ENCODE data around the gene SPAG8. TPM values are rescaled to one million over a fixed set of nuclear protein-coding genes. Genes with fewer than 3 reads are reported as not detected.
A peak's percentile ranks its signal among the peaks of the same experiment; 100 is the strongest.

SPAG8 gene
- total and polyA plus RNA-seq, 10 of the 15 experiments (the other 5 are each of a cell fraction or from before 2014, with no cell fraction given), result 0.40 to 1.1 (median 0.72) TPM

DNA sequence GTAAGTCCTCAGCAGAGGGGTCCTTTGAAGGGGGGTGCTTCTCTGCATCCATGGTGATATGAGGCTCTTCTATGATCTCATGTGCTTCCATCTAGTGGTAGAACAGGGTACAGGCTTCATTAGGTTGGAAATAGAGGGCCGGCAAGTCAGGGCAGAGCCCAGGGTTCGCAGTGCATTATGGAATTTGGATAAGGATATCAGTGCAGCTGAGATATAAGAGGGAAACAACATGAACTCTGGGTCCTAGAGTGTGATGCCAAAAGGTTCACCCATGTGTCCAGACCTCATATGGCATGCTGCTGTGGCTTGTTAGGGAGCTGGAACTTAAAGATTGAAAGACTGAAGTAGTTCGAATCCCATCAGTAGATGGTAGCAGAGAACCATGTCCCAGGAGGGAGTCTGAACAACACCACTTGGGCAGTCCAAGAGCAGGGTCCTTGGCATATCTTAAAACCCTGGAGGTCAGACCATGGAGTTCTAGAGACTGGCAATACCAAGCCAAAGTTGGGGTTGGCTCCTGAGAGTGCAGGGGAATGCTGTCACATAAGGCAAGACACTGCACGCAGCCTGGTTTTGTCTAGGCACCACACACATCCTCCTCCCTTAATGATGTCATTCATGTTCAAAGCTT is 14.1 kb upstream of the SPAG8 start (continued):
- TF ChIP-seq GATAD2B (conservative IDR thresholded peaks at IDR 0.05; ENCODE audit: low read depth) (no peak), SMC3 (IDR thresholded peaks at IDR 0.05; ENCODE audit: borderline replicate concordance, low read length) (peak; percentile 56), ZZZ3 (IDR thresholded peaks at IDR 0.05; ENCODE audit: control insufficient read depth, insufficient read length, low read depth) (no peak), NR2F1 (conservative IDR thresholded peaks at IDR 0.05) (no peak), ZNF207 (IDR thresholded peaks at IDR 0.05; ENCODE audit: borderline replicate concordance) (peak; percentile 26; the same call in 1 of the 2 replicates), CREM (IDR thresholded peaks at IDR 0.05; ENCODE audit: low read depth) (no peak), CBFB (IDR thresholded peaks at IDR 0.05; ENCODE audit: low read depth) (no peak), SUZ12 (IDR thresholded peaks at IDR 0.05; ENCODE audit: unreplicated experiment) (no peak), CTCF (IDR thresholded peaks at IDR 0.05 in 2 of 3, conservative IDR thresholded peaks at IDR 0.05 in 1 of 3; ENCODE audit: control insufficient read depth in 2 of 3, extremely low read depth in 1 of 3, insufficient read depth in 1 of 3, low read depth in 3 of 3, low read length in 3 of 3) (peak; percentile 72 to 90 (median 81))
- TF ChIP-seq, protein P1, sequence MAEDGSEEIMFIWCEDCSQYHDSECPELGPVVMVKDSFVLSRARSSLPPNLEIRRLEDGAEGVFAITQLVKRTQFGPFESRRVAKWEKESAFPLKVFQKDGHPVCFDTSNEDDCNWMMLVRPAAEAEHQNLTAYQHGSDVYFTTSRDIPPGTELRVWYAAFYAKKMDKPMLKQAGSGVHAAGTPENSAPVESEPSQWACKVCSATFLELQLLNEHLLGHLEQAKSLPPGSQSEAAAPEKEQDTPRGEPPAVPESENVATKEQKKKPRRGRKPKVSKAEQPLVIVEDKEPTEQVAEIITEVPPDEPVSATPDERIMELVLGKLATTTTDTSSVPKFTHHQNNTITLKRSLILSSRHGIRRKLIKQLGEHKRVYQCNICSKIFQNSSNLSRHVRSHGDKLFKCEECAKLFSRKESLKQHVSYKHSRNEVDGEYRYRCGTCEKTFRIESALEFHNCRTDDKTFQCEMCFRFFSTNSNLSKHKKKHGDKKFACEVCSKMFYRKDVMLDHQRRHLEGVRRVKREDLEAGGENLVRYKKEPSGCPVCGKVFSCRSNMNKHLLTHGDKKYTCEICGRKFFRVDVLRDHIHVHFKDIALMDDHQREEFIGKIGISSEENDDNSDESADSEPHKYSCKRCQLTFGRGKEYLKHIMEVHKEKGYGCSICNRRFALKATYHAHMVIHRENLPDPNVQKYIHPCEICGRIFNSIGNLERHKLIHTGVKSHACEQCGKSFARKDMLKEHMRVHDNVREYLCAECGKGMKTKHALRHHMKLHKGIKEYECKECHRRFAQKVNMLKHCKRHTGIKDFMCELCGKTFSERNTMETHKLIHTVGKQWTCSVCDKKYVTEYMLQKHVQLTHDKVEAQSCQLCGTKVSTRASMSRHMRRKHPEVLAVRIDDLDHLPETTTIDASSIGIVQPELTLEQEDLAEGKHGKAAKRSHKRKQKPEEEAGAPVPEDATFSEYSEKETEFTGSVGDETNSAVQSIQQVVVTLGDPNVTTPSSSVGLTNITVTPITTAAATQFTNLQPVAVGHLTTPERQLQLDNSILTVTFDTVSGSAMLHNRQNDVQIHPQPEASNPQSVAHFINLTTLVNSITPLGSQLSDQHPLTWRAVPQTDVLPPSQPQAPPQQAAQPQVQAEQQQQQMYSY (CRISPR knock-in tag; IDR thresholded peaks at IDR 0.05), result no peak
- TF ChIP-seq, protein P2, sequence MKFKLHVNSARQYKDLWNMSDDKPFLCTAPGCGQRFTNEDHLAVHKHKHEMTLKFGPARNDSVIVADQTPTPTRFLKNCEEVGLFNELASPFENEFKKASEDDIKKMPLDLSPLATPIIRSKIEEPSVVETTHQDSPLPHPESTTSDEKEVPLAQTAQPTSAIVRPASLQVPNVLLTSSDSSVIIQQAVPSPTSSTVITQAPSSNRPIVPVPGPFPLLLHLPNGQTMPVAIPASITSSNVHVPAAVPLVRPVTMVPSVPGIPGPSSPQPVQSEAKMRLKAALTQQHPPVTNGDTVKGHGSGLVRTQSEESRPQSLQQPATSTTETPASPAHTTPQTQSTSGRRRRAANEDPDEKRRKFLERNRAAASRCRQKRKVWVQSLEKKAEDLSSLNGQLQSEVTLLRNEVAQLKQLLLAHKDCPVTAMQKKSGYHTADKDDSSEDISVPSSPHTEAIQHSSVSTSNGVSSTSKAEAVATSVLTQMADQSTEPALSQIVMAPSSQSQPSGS (IDR thresholded peaks at IDR 0.05; ENCODE audit: low read length), result no peak
- TF ChIP-seq, protein P3, sequence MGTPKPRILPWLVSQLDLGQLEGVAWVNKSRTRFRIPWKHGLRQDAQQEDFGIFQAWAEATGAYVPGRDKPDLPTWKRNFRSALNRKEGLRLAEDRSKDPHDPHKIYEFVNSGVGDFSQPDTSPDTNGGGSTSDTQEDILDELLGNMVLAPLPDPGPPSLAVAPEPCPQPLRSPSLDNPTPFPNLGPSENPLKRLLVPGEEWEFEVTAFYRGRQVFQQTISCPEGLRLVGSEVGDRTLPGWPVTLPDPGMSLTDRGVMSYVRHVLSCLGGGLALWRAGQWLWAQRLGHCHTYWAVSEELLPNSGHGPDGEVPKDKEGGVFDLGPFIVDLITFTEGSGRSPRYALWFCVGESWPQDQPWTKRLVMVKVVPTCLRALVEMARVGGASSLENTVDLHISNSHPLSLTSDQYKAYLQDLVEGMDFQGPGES (IDR thresholded peaks at IDR 0.05), result no peak
- TF ChIP-seq, protein P4, sequence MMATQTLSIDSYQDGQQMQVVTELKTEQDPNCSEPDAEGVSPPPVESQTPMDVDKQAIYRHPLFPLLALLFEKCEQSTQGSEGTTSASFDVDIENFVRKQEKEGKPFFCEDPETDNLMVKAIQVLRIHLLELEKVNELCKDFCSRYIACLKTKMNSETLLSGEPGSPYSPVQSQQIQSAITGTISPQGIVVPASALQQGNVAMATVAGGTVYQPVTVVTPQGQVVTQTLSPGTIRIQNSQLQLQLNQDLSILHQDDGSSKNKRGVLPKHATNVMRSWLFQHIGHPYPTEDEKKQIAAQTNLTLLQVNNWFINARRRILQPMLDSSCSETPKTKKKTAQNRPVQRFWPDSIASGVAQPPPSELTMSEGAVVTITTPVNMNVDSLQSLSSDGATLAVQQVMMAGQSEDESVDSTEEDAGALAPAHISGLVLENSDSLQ (IDR thresholded peaks at IDR 0.05), result no peak
- TF ChIP-seq, protein P5, sequence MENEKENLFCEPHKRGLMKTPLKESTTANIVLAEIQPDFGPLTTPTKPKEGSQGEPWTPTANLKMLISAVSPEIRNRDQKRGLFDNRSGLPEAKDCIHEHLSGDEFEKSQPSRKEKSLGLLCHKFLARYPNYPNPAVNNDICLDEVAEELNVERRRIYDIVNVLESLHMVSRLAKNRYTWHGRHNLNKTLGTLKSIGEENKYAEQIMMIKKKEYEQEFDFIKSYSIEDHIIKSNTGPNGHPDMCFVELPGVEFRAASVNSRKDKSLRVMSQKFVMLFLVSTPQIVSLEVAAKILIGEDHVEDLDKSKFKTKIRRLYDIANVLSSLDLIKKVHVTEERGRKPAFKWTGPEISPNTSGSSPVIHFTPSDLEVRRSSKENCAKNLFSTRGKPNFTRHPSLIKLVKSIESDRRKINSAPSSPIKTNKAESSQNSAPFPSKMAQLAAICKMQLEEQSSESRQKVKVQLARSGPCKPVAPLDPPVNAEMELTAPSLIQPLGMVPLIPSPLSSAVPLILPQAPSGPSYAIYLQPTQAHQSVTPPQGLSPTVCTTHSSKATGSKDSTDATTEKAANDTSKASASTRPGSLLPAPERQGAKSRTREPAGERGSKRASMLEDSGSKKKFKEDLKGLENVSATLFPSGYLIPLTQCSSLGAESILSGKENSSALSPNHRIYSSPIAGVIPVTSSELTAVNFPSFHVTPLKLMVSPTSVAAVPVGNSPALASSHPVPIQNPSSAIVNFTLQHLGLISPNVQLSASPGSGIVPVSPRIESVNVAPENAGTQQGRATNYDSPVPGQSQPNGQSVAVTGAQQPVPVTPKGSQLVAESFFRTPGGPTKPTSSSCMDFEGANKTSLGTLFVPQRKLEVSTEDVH (IDR thresholded peaks at IDR 0.05; ENCODE audit: low read depth, partially characterized antibody), result no peak

Data from GM12878 (cell line).